ENCODE data around the gene CPNE2. TPM values are rescaled to one million over a fixed set of nuclear protein-coding genes. Genes with fewer than 3 reads are reported as not detected.

Gene CPNE2
- total and polyA plus RNA-seq, 10 of the 15 experiments (the other 5 are each of a cell fraction or from before 2014, with no cell fraction given), result 3.1 to 22.1 (median 9.9) TPM

GRCh38 chr16:57165938-57166337, 73.6 kb downstream of the CPNE2 start:
- ChIA-PET POLR2A (interaction anchor here (1.2 kb wide), 1 partner anchor 10 kb away, joined by 3 read pairs; no protein-coding TSS in a partner anchor), RAD21 (ENCODE audit: unreplicated experiment) (interaction anchor here (1.8 kb wide), 2 partner anchors 55 to 166 kb away, joined by 3 to 4 read pairs; no protein-coding TSS in a partner anchor), SMC1A (ENCODE audit: uncharacterized antibody, unreplicated experiment) (interaction anchor here (1.1 to 2.5 kb wide), 5 partner anchors 14 to 120 kb away, joined by 4 to 7 read pairs (median 4); no protein-coding TSS in a partner anchor), CTCF (interaction anchor here (0.8 to 1.2 kb wide), 5 partner anchors 10 to 373 kb away, joined by 3 to 17 read pairs (median 3); partner anchors contain the start of gene CPNE2)
- intact Hi-C loops (cut with micrococcal nuclease; ENCODE audit: unreplicated experiment) (loop anchor here (5.0 kb wide), 1 partner anchor 39 kb away; no protein-coding TSS in a partner anchor), in situ Hi-C loops (cut with MboI) (loop anchor here (5.0 kb wide), 1 partner anchor 79 kb away; no protein-coding TSS in a partner anchor)
- Histone ChIP-seq H3K36me3 (ENCODE audit: control insufficient read depth in 2 of 2, insufficient read depth in 2 of 2, low read length in 1 of 2) (peaks cover 1 to 40% of the 10 kb centered on the region in 2 experiments), H3K4me1 (ENCODE audit: control insufficient read depth, insufficient read depth, low read length) (peaks cover 19% of the 10 kb centered on the region), H3K4me2 (ENCODE audit: control insufficient read depth, insufficient read depth) (no peak overlapping the region), H2AFZ (ENCODE audit: control insufficient read depth, low read depth, low read length) (no peak overlapping the region), H3K27ac (ENCODE audit: control insufficient read depth, insufficient read depth) (no peak overlapping the region), H4K20me1 (ENCODE audit: control insufficient read depth, insufficient read depth) (no peaks in the 10 kb centered on the region), H3K9ac (ENCODE audit: control insufficient read depth, insufficient read depth, low read length) (no peak overlapping the region), H3K27me3 (replicated peaks in 1 of 2; ENCODE audit: control insufficient read depth in 2 of 2, insufficient read depth in 2 of 2, low read length in 1 of 2) (no peaks in the 10 kb centered on the region), H3K4me3 (no peak overlapping the region), H3K79me2 (ENCODE audit: control insufficient read depth, insufficient read depth, low read length) (no peaks in the 10 kb centered on the region), H3K9me3 (replicated peaks; ENCODE audit: control insufficient read depth, insufficient read depth, low read length) (no peaks in the 10 kb centered on the region)
- FAIRE-seq (no peak), DNase-seq (ENCODE audit: low read depth, low spot score) (no peak), ATAC-seq (no peak)
- 98% methylated on average over 3 of the region's 3 CpGs for WGBS (ENCODE audit: insufficient coverage, insufficient replicate concordance, low lambda C conversion rate, missing lambda C conversion rate)
- no peak for TF ChIP-seq CHD4 (IDR thresholded peaks at IDR 0.05)
- no peak for TF ChIP-seq MTA2 (IDR thresholded peaks at IDR 0.05; ENCODE audit: low read depth)
- TF ChIP-seq MLLT1 (IDR thresholded peaks at IDR 0.05), result no peak
- TF ChIP-seq MXI1 (IDR thresholded peaks at IDR 0.05; ENCODE audit: low read depth, low read length), result no peak
- no TSS peak for BruUV-seq (replicated peaks)

- ATAC-seq, result no peak
- Histone ChIP-seq H3K4me3 (no peak overlapping the region), H3K9me3 (replicated peaks; ENCODE audit: control insufficient read depth, insufficient read depth, low read length) (no peaks in the 10 kb centered on the region), H3K79me2 (ENCODE audit: control insufficient read depth, insufficient read depth, low read length) (no peaks in the 10 kb centered on the region), H3K27ac (ENCODE audit: control insufficient read depth, insufficient read depth) (peak overlapping the region; percentile 50; the same call in 1 of the 2 replicates), H4K20me1 (ENCODE audit: control insufficient read depth, insufficient read depth) (no peaks in the 10 kb centered on the region), H3K9ac (ENCODE audit: control insufficient read depth, insufficient read depth, low read length) (no peak overlapping the region), H2AFZ (ENCODE audit: control insufficient read depth, low read depth, low read length) (no peak overlapping the region), H3K36me3 (ENCODE audit: control insufficient read depth in 2 of 2, insufficient read depth in 2 of 2, low read length in 1 of 2) (peaks cover 1 to 45% of the 10 kb centered on the region in 2 experiments), H3K4me1 (ENCODE audit: control insufficient read depth, insufficient read depth, low read length) (peaks cover 19% of the 10 kb centered on the region), H3K27me3 (replicated peaks in 1 of 2; ENCODE audit: control insufficient read depth in 2 of 2, insufficient read depth in 2 of 2, low read length in 1 of 2) (no peaks in the 10 kb centered on the region), H3K4me2 (ENCODE audit: control insufficient read depth, insufficient read depth) (no peak overlapping the region)
- FAIRE-seq, result no peak
- intact Hi-C loops (cut with micrococcal nuclease; ENCODE audit: unreplicated experiment) (loop anchor here (5.0 kb wide), 1 partner anchor 39 kb away; no protein-coding TSS in a partner anchor), in situ Hi-C loops (cut with MboI) (loop anchor here (5.0 kb wide), 1 partner anchor 79 kb away; no protein-coding TSS in a partner anchor)
- ChIA-PET SMC1A (ENCODE audit: uncharacterized antibody, unreplicated experiment) (interaction anchor here (0.8 to 2.5 kb wide), 12 partner anchors 12 to 201 kb away, joined by 3 to 7 read pairs (median 4); partner anchors contain the start of gene CPNE2), CTCF (interaction anchor here (0.5 to 1.8 kb wide), 13 partner anchors 9 to 373 kb away, joined by 3 to 17 read pairs (median 3); partner anchors contain the start of gene CPNE2), RAD21 (ENCODE audit: unreplicated experiment) (interaction anchor here (0.6 to 2.0 kb wide), 8 partner anchors 19 to 216 kb away, joined by 3 to 15 read pairs (median 4); partner anchors contain the start of genes CPNE2, PSME3IP1 and RSPRY1), POLR2A (interaction anchor here (0.7 to 1.2 kb wide), 5 partner anchors 9 to 219 kb away, joined by 3 read pairs; partner anchors contain the start of gene CPNE2)
- BruUV-seq (replicated peaks), result no TSS peak
- DNase-seq (ENCODE audit: low read depth, low spot score), result no peak
- TF ChIP-seq POLR2AphosphoS5 (IDR thresholded peaks at IDR 0.05; ENCODE audit: low read length) (no peak), REST (IDR thresholded peaks at IDR 0.05; ENCODE audit: low read depth, low read length) (no peak), CEBPB (IDR thresholded peaks at IDR 0.05; ENCODE audit: borderline replicate concordance in 1 of 2, low read depth in 2 of 2, low read length in 2 of 2) (no peak)
Observed at GRCh38 chr16:57166451-57166850, 74.1 kb downstream of the CPNE2 start.
